ENCODE results near the gene NATD1.

- no peak for TF ChIP-seq CTCF (IDR thresholded peaks at IDR 0.05)
- no peak for TF ChIP-seq POLR2A (IDR thresholded peaks at IDR 0.05)
Observed at GRCh38 chr17:21235921-21236320, 17.3 kb downstream of the NATD1 start.
